ENCODE results near the gene CDC42EP4. TPM values are rescaled to one million over a fixed set of nuclear protein-coding genes. Genes with fewer than 3 reads are reported as not detected.
A peak's percentile ranks its signal among the peaks of the same experiment; 100 is the strongest.

The CDC42EP4 gene
- total RNA-seq, 1 donor from 2014 or later, result 3.0 TPM

DNA sequence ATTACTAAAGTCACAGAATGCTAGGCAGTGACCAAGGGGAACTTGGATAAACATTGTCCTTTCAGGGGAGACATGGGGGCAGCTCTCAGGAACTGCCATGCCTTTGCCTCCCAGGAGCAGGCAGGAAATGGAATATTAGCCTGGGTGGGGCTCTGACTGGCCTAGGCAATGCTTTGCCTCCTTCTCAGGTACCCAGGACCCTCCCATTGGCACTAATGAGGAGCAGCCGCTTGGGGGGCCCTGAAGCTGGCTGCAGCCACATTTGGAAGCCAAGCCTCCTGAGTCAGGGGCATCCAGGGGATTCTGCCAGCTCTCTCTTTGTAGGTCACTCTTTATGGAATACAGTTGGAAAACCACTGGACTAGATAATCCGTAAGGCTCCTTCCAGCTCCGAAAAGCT, 55.6 kb downstream of the CDC42EP4 start:
- no peak for DNase-seq (ENCODE audit: low read depth)

DNA sequence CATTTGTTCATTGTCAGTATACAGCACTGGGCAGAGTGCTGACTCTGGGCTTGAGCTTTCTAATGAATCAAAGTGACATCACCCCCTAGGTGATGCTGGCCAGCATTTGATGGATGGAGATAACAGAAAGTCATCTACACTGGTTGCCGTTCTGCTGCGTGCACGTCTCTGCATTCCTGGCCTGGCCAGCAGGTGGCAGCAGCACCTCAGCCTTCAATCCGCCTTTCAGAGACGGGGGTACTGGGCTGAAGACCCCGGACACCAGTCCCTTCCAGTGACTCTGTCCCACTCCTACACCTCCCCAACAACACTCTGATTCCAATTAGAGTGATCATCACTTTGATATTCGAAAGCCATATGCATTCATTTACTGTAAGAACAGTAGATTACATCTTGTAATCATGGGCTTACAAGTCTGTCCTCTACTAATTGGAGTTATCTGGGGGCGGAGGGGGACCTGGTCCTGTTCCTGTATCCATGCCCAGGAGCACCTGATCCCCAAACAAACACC, 56.1 kb downstream of the CDC42EP4 start:
- DNase-seq (ENCODE audit: low read depth), result peak; percentile 47

DNA sequence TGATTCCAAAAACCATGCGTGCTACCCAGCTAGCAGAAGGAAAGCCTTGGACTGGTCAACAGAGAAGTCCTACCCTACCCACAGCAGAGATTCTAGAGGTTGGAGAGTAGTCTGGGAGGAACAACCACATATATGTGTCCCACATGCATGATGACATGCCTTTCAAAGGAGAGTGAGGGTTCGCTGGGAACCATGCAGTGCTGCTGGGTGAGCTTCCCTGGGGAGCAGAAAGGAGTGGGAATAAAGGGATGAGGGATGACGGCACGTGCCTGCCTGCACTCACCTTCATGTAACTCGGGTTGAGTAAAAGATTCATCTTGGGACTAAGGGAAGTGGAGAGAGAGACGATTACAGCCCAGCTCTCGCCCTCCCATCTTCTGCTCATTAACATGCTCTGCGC, 59.9 kb downstream of the CDC42EP4 start:
- no peak for DNase-seq (ENCODE audit: low read depth)

DNA sequence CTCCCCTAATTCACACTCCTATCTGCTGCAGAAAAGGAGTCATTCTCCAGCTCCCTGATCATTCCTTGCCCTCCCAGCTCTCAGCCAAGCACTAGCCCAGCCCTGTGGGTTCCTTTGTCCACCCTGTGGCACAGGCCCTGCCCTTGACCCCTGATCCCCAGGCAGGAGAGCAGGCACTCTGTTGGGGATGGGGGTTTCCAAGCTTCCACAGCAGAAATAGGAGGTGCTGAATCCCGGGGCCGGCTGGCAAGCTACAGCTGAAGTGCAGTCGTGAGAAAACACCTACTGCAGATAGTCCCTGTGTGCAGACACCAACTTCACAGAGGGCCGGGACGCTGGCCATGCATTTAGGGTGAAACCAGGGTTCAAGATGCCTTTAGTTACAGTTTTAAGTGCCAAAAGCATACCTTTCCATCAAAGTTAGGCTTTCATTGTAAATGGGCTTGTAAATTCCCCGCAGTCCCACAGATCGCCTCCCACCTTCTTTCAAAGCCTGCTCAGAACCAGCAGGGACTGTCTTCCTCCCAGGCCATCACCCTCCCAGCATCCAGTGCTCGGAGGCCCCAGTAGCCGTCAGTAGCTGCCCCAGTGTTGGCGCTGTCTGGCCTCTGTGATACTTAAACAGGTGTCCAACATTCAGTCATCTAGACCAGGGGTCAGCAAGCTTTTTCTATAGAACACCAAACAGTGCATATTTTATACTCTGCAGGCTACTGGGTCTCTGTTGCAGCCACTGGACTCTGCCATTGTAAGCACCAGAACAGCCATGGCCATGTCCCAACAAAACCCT, 60.8 kb downstream of the CDC42EP4 start:
- DNase-seq (ENCODE audit: low read depth), result no peak

DNA sequence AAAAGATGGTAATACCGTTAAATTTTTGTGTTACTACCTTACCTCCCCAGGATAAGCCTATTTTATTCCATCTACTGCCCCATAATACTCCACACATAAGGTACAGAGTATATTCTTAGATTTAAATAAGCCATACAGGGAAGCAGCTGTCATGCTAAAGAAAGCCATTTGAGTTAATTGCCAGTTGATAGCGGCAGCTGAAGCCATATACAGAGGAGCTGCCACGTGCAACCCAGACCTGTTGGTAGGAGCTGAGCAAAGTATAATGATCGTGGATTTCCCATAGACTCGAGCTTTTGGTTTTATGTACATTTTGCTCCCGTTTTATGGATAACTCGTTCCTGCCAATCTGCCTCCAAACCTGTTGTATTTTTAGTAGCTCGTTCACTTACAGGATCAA, 62.1 kb downstream of the CDC42EP4 start:
- DNase-seq (ENCODE audit: low read depth), result no peak

DNA sequence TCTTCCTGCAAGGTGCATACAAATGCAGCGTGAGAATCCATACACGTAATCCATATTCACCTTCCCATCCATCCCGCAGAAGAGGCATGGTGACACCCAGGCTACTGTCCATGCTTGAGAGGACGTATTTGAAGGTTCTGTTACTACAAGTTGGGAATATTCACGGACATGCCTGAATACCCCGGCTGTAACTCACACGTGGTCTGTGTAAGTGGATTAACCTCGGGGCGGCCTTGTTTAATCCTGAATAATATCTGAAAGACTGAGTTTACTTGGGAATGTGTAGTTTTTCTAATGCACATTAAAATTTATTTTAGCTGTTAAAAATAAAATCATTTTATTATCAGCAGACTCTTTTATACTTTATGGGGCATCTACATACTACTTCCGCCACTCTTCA, 63.3 kb downstream of the CDC42EP4 start:
- no peak for DNase-seq (ENCODE audit: low read depth)

DNA sequence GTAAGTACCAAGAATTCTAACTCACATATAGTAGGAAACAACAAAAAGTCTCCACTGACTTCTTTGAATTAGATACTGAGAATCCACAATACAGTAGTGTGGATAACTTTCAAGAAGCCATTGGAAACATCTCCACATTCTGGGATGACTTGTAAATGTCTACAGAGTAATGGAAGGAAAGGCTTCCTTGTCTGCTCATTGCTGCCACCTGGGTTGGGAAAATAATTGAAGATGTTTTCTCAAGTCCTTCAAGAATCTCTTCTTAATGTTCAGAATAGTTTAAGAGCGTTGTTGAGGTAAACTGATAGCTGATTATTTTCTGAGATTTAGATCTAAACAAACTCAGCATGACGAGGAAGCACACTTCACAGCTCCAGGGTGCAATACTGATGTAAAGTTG, 64.1 kb downstream of the CDC42EP4 start:
- DNase-seq (ENCODE audit: low read depth), result no peak

DNA sequence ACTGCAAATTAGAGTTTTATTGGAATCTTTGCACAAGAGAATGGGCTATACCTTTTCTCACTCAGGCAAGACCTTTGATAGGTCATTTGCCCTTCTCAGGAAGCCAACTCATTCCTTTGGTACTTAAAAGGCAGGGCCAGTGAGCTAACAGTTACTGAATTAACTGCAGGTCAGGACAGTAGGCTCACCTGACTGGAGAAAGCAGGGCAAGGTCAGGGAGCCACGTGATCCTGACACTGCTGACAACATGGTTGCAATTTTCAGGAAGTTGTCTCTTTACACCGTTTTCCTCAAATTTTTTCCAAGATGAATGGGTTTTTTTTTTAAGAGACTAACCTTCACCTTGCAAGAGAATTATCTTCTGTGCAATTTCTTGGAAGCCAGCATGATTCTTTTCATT, 71.2 kb downstream of the CDC42EP4 start:
- DNase-seq (ENCODE audit: low read depth), result no peak

DNA sequence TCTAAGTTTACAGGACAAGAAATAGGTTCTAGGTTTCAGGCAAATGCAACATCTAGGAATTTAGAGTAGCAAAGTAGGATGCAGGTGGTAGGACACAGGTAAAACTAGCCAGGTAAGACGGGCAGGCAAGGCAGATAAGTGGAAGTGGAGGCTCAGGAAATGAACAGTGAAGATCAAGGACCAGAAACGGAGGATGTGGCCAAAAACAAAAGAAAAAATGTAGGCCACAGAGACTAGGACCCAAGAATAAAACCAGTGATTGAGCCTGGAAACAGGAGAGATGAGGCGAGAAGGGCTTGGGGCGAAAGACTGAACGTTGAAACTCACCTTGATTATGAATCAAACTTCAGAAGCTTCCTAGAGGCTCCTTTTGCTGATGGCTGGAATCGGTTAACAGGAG, 74.1 kb downstream of the CDC42EP4 start:
- DNase-seq (ENCODE audit: low read depth), result no peak

DNA sequence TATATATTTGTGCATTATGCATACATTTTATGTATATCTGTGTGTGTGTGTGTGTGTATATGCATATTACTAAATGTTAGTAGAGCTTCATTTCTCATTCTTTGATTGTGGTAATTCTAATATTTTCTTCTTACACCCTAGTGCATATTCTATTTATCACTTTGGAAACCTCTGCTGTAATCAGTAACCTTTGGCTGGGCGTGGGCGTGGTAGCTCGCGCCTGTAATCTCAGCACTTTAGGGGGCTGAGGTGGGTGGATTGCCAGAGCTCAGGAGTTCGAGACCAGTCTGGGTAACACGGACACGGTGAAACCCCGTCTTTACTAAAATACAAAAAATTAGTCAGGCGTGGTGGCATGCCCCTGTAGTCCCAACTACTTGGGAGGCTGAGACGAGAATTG, 77.1 kb downstream of the CDC42EP4 start:
- no peak for DNase-seq (ENCODE audit: low read depth)

Other genes starting within 250 kb of the CDC42EP4 start
- 9.1 and 9.4 TPM in 2 replicates for gene SLC39A11, start 219.3 kb downstream of the CDC42EP4 start, total RNA-seq
- gene SSTR2, start 147.0 kb downstream of the CDC42EP4 start, total RNA-seq, result 0.05 and 0.11 TPM in 2 replicates
- 38.9 and 43.0 TPM in 2 replicates for gene COG1, start 118.9 kb downstream of the CDC42EP4 start, total RNA-seq
- not detected in 2 replicates for gene CPSF4L, start 50.1 kb downstream of the CDC42EP4 start, total RNA-seq

Measured in myocyte (in vitro differentiated cells).